GM19239 (cell line): ENCODE data around the gene CDK6.

Source experiments
- DNase-seq: peaks from one replicate; pipeline ENCODE4 v3.0.0; 2011; ENCODE audit warnings: low spot score; ENCODE audit not compliant: insufficient read length
- FAIRE-seq: peaks from 2 replicates; lab custom pipeline; 2011; peaks lifted over from hg19 to GRCh38; lab: Jason Lieb, UNC

CDK6 gene

GRCh38 chr7:92636018-92636560, 200.3 kb downstream of the CDK6 start:
- no peak for DNase-seq
- no peak for FAIRE-seq

- FAIRE-seq (peak; percentile 94), DNase-seq (no peak)
Measured at GRCh38 chr7:92635538-92635937, 200.8 kb downstream of the CDK6 start.

GRCh38 chr7:92634924-92635519, 201.4 kb downstream of the CDK6 start:
- no peak for DNase-seq
- no peak for FAIRE-seq

GRCh38 chr7:92634205-92634604, 202.2 kb downstream of the CDK6 start:
- FAIRE-seq (no peak), DNase-seq (no peak)

- FAIRE-seq (peak; percentile 95), DNase-seq (no peak)
Measured at GRCh38 chr7:92633211-92633906, 203.0 kb downstream of the CDK6 start.

GRCh38 chr7:92632791-92633190, 203.6 kb downstream of the CDK6 start:
- no peak for DNase-seq
- no peak for FAIRE-seq

- FAIRE-seq, result no peak
- no peak for DNase-seq
Measured at GRCh38 chr7:92631850-92632487, 204.4 kb downstream of the CDK6 start.

- peak; percentile 98 for FAIRE-seq
- no peak for DNase-seq
Measured at GRCh38 chr7:92631067-92631849, 205.1 kb downstream of the CDK6 start.

- FAIRE-seq, result no peak
- DNase-seq, result no peak
Measured at GRCh38 chr7:92629779-92630178, 206.6 kb downstream of the CDK6 start.

- FAIRE-seq (no peak), DNase-seq (no peak)
Measured at GRCh38 chr7:92627956-92628355, 208.4 kb downstream of the CDK6 start.

- no peak for DNase-seq
- FAIRE-seq, result no peak
Measured at GRCh38 chr7:92626281-92626809, 210.0 kb downstream of the CDK6 start.

- DNase-seq, result no peak
- no peak for FAIRE-seq
Measured at GRCh38 chr7:92625617-92626016, 210.8 kb downstream of the CDK6 start.

- no peak for FAIRE-seq
- no peak for DNase-seq
Measured at GRCh38 chr7:92624298-92624996, 211.9 kb downstream of the CDK6 start.

- DNase-seq (no peak), FAIRE-seq (no peak)
Measured at GRCh38 chr7:92623544-92623943, 212.8 kb downstream of the CDK6 start.

GRCh38 chr7:92622685-92623084, 213.7 kb downstream of the CDK6 start:
- peak; percentile 78 for FAIRE-seq

GRCh38 chr7:92622030-92622429, 214.3 kb downstream of the CDK6 start:
- peak; percentile 59 for FAIRE-seq
- no peak for DNase-seq

More at GRCh38 chr7:92622685-92623084, 213.7 kb downstream of the CDK6 start:
- no peak for DNase-seq

GRCh38 chr7:92621561-92622023, 214.8 kb downstream of the CDK6 start:
- DNase-seq, result no peak
- FAIRE-seq, result no peak

- peak; percentile 21 for DNase-seq
- FAIRE-seq, result peak; percentile 96
Measured at GRCh38 chr7:92621026-92621540, 215.3 kb downstream of the CDK6 start.

- FAIRE-seq (no peak), DNase-seq (no peak)
Measured at GRCh38 chr7:92615861-92616260, 220.5 kb downstream of the CDK6 start.
